CD4-positive, alpha-beta T cell (primary cell): ENCODE results near the gene ZNF468. TPM values are rescaled to one million over a fixed set of nuclear protein-coding genes. Genes with fewer than 3 reads are reported as not detected.
"Not testable (repeated sequence)": the region's sequence is repeated elsewhere in the genome, so short reads cannot be mapped to it uniquely, and the experiment has no call there.

Experiments
- ATAC-seq: fragments of 200-7000 bp; cut with Tn5 transposase; one replicate; pipeline ENCODE4 v1.10.0; 2022; ENCODE audit warnings: mild to moderate bottlenecking; ENCODE audit not compliant: poor library complexity
- CTCF ChIA-PET: fragments of 350-600 bp; sonication (Branson Sonifier 250); formaldehyde crosslinking; loops from one replicate; lab custom pipeline; 2021; ENCODE audit warnings: antibody characterized with exemption, inconsistent platforms; lab: Charles Lee
- POLR2A ChIA-PET: fragments of 350-600 bp; sonication (Branson Sonifier 250); formaldehyde crosslinking; loops from one replicate; lab custom pipeline; 2021; ENCODE audit warnings: antibody characterized with exemption, inconsistent platforms; lab: Charles Lee
- DNase-seq, 14 experiments: peaks; one replicate each; pipeline ENCODE4 v3.0.0-alpha.2; 2013 to 2020; ENCODE audit warnings: mixed read lengths in 2 of 14
- H3K27ac ChIP-seq, 2 donors: one replicate each; pipeline versions ENCODE4 v1.5.1 to v1.7.0; 2013; ENCODE audit warnings: low read length in 2 of 2, low read depth in 1 of 2, mild to moderate bottlenecking in 1 of 2
- H3K27me3 ChIP-seq, 2 experiments: 1 replicate in 1 of 2; 2 replicates in 1 of 2; pipeline versions ENCODE4 v1.6.1 to v1.7.0; 2013; ENCODE audit warnings: low read length in 2 of 2, control low read depth in 1 of 2, mild to moderate bottlenecking in 1 of 2, moderate library complexity in 1 of 2; ENCODE audit not compliant: insufficient read depth in 2 of 2, control insufficient read depth in 1 of 2
- H3K36me3 ChIP-seq: one replicate; pipeline ENCODE4 v1.6.1; 2013; ENCODE audit warnings: low read length, control low read depth; ENCODE audit not compliant: insufficient read depth
- H3K4me1 ChIP-seq: one replicate; pipeline ENCODE4 v1.6.1; 2013; ENCODE audit warnings: low read length, control low read depth; ENCODE audit not compliant: insufficient read depth
- H3K4me3 ChIP-seq: one replicate; pipeline ENCODE4 v1.5.1; 2013; ENCODE audit warnings: mild to moderate bottlenecking, low read length, moderate library complexity
- H3K9me3 ChIP-seq, 2 experiments: 1 replicate in 1 of 2; 2 replicates in 1 of 2; pipeline versions ENCODE4 v1.6.1 to v1.7.0; 2013; ENCODE audit warnings: low read length in 2 of 2, mild to moderate bottlenecking in 2 of 2, control low read depth in 1 of 2, moderate library complexity in 1 of 2; ENCODE audit not compliant: control insufficient read depth in 1 of 2, insufficient read depth in 1 of 2
- H3K27ac Mint-ChIP-seq: one replicate; pipeline ENCODE4 v1.8.0; 2020; ENCODE audit warnings: mixed read lengths
- H3K27me3 Mint-ChIP-seq: one replicate; pipeline ENCODE4 v1.8.0; 2021; ENCODE audit warnings: mixed read lengths
- H3K36me3 Mint-ChIP-seq: one replicate; pipeline ENCODE4 v1.8.0; 2021; ENCODE audit warnings: low read depth, mixed read lengths
- H3K4me1 Mint-ChIP-seq: one replicate; pipeline ENCODE4 v1.8.0; 2021; ENCODE audit warnings: low read depth, mixed read lengths
- H3K4me3 Mint-ChIP-seq: one replicate; pipeline ENCODE4 v1.8.0; 2020; ENCODE audit warnings: mild to moderate bottlenecking, mixed read lengths
- H3K9me3 Mint-ChIP-seq: one replicate; pipeline ENCODE4 v1.8.0; 2020; ENCODE audit warnings: mixed read lengths
- intact Hi-C, 2 experiments: fragments of 100-400 bp; cut with DNase I in 1 of 2; cut with micrococcal nuclease in 1 of 2; formaldehyde crosslinking; loops; one replicate each; pipeline versions ENCODE4 v1.15.1 to v1.9.0; 2023 to 2025; cut with DNase I, micrococcal nuclease
- polyA plus RNA-seq, 2 donors: library from polyadenylated mRNA; unstranded; fragments of 120-200 nt; gene quantifications; one replicate each; pipeline ENCODE4 v1.2.1, GENCODE V29; 2013
- total RNA-seq, 174 experiments: library from RNA in 2 of 174; stranded (reverse) in 2 of 174; gene quantifications; one replicate each; pipeline ENCODE4 v1.2.3 and lab custom pipeline; 2021 to 2026
- TF ChIP-seq, protein P1 (sequence below): fragments of 200-600 bp; IDR thresholded peaks from one replicate; pipeline ENCODE4 v1.8.0; 2022; ENCODE audit warnings: antibody characterized with exemption, mild to moderate bottlenecking

Gene ZNF468
- 10 to 100 TPM in 1 of 2 experiments, 1 to 10 TPM in 1; 8.4 to 11.6 TPM for total RNA-seq
- 18.3 TPM for polyA plus RNA-seq (2013, experiment 1 of 2)
- 14.9 TPM for polyA plus RNA-seq (2013, experiment 2 of 2)
- 10.8 to 59.3 (median 39.7) reads per million in 172 experiments for total RNA-seq (lab: John Stamatoyannopoulos, UW)

DNA sequence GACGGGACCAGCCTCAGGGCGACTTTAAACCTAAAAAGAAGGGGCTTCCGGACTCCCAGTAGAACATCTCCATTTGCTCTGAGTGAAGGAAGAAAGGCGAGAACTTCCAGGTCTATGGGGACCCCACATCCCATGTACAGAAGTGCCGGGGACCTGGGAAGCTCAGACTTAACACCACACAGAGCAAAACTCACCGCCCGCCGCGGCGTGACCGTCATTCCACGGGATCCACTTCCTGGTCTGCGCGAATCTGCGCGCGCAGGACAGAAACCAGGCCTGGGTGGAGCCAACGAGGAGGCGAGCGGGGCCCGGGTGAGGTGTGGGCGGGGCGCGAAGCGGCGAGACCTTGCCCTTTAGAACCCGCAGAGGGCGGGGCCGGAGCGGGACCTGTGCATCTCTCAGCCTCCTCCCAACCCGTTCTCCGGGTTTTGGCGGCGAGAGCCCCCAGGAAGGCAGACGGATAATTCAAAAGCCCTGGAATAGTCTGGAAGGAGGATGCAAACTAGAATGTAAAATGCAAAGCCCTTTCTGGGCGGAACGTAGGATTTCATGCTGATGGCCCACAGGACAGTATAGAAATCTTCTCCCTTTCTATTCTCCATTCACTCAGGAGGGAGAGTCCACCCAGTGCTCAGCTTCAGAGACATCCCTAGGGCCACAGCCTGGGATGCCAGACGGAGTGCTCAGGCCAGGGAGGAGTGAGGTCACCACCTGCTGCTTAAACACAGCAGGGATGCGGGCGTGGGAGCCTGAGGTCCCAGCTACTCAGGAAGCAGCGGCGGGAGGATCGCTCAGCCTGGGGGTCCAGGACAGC lies at the start of gene ZNF468:
Gene ZNF468, minus strand, starts transcription at position 242 of the 814 bp plus-strand sequence. CDS start 3,347 bp downstream, outside the sequence.
- Mint-ChIP-seq H3K27ac (peak within 1 kb of the TSS; percentile 87), H3K36me3 (peaks cover 50% of the 10 kb centered on the region), H3K4me3 (peak within 1 kb of the TSS; percentile 96), H3K4me1 (peaks cover 33% of the 10 kb centered on the region)
- POLR2A ChIA-PET, H3K9me3 Mint-ChIP-seq, H3K27me3 ChIP-seq, CTCF ChIA-PET, H3K27me3 Mint-ChIP-seq: not testable (repeated sequence)
- H3K36me3 ChIP-seq, result peaks cover 14% of the 10 kb centered on the region
- intact Hi-C loops, result loop anchor here in 1 of 2 experiments (2.0 to 10.0 kb wide), 2 partner anchors 69 to 333 kb away; partner anchors contain the start of gene ZNF808
- peak within 1 kb of the TSS; percentile 63 for H3K4me3 ChIP-seq
- peaks cover 11% of the 10 kb centered on the region for H3K4me1 ChIP-seq
- H3K27ac ChIP-seq, result peak within 1 kb of the TSS in 1 of 2 donors; percentile 48
- DNase-seq (peak; percentile 49 to 86 (median 62)), ATAC-seq (peak; percentile 99)
- peaks cover 0 to 11% of the 10 kb centered on the region in 2 experiments for H3K9me3 ChIP-seq

DNA sequence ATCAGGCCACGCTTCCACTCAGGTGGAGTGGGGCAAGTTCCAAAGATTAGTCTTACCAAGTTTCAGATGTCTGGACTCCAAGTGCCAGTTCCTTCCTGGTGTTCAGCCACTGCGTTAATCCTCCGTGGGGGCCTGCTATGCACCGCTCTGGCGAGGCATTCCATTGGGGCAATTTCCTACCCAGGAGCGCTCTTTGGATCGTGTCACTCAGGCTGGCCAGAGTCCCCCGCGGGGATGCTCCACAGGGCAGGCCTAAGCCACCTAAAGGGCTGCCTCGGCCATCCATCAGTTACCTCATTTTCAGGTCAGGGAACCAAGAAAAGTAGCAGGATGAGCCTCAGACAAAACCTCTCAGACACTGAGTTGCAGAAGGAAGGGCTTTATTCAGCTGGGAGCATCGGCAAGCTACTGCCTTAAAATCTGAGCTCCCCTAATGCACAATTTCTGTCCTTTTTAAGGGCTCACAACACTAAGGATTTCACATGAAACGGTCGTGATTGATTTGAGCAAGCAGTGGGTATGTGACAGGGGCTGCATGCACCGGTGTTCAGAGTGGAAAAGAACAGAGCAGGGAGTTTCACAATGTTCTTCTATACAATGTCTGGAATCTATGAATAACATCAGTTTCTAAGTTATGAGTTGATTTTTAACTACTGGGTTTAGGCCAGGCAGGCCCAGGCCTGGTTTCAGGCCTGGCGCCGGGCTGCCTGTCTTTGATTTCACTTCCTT lies 46.8 kb upstream of the ZNF468 start:
- H3K36me3 ChIP-seq, result peaks cover 13% of the 10 kb centered on the region
- H3K4me3 Mint-ChIP-seq, CTCF ChIA-PET, H3K27me3 Mint-ChIP-seq, intact Hi-C loops, H3K27ac Mint-ChIP-seq, H3K4me1 Mint-ChIP-seq, H3K4me3 ChIP-seq, H3K27me3 ChIP-seq, DNase-seq, H3K27ac ChIP-seq, H3K4me1 ChIP-seq, POLR2A ChIA-PET, ATAC-seq: not testable (repeated sequence)
- peaks cover 22 to 25% of the 10 kb centered on the region in 2 experiments for H3K9me3 ChIP-seq
- Mint-ChIP-seq H3K9me3 (peaks cover 21% of the 10 kb centered on the region), H3K36me3 (peaks cover 39% of the 10 kb centered on the region)

DNA sequence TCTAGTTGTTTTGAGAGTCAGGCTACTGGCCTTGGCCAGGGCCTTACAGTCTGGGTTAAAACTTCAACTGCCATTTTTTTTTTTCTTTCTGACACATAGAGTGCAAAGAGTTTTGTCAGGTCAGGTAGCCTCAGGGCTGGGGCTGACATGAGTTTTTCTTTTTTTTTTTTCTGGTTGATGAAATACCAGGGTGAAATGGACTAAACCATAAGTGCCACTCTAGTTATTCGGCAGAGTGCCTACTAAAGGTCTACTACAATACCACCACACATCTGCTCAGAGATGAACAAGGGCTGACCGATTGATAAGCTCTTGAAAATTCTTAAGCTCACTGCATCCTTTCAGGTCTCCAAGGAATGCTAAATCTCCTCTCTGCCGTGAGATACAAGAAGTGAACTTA lies 44.4 kb upstream of the ZNF468 start:
- peaks cover 2 to 37% of the 10 kb centered on the region in 2 experiments for H3K9me3 ChIP-seq
- peaks cover 10% of the 10 kb centered on the region for H3K9me3 Mint-ChIP-seq

DNA sequence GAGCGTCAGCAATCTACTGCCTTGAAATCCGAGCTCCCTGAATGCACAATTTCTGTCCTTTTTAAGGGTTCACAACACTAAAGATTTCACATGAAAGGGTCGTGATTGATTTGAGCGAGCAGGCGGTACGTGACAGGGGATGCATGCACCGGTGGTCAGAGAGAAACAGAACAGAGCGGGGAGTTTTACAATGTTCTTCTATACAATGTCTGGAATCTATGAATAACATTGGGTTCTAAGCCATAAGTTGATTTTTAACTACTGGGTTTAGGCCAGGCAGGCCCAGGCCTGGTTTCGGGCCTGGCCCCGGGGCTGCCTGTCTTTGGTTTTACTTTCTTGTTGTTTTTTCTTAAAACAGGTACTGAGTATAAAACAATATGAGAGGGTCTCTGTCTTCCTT lies 41.2 kb upstream of the ZNF468 start:
- DNase-seq, H3K27me3 Mint-ChIP-seq, H3K36me3 ChIP-seq, ATAC-seq, CTCF ChIA-PET, H3K27ac ChIP-seq, H3K9me3 Mint-ChIP-seq, H3K27me3 ChIP-seq, H3K4me3 ChIP-seq: not testable (repeated sequence)
- Histone ChIP-seq H3K4me1 (peaks cover 16% of the 10 kb centered on the region), H3K9me3 (peaks cover 0 to 38% of the 10 kb centered on the region in 2 experiments)
- peak overlapping the region; percentile 84 for H3K4me3 Mint-ChIP-seq
- peaks cover 35% of the 10 kb centered on the region for H3K36me3 Mint-ChIP-seq
- H3K4me1 Mint-ChIP-seq, result peaks cover 29% of the 10 kb centered on the region
- intact Hi-C loops, result loop anchor here (5.0 to 10.0 kb wide), 4 partner anchors 36 to 991 kb away; partner anchors contain the start of genes ZNF649 (in 1 of the 2) and ZNF816 (in 1 of the 2)
- POLR2A ChIA-PET, result interaction anchor here (0.8 to 1.9 kb wide), 3 partner anchors 23 to 1239 kb away, joined by 3 to 7 read pairs (median 4); partner anchors contain the start of genes CNOT3 and ZNF816
- peak overlapping the region; percentile 71 for H3K27ac Mint-ChIP-seq

More for the DNA sequence above, 44.4 kb upstream of the ZNF468 start:
- ATAC-seq (no peak), DNase-seq (no peak)
- Histone ChIP-seq H3K27me3 (no peaks in the 10 kb centered on the region), H3K36me3 (no peaks in the 10 kb centered on the region), H3K4me3 (no peak overlapping the region), H3K4me1 (peaks cover 10% of the 10 kb centered on the region), H3K27ac (no peak overlapping the region)
- Mint-ChIP-seq H3K36me3 (peaks cover 29% of the 10 kb centered on the region), H3K4me1 (peaks cover 19% of the 10 kb centered on the region), H3K4me3 (no peak overlapping the region), H3K27ac (no peak overlapping the region), H3K27me3 (no peaks in the 10 kb centered on the region)
- ChIA-PET CTCF (no interaction called here), POLR2A (no interaction called here)
- TF ChIP-seq, protein P1, sequence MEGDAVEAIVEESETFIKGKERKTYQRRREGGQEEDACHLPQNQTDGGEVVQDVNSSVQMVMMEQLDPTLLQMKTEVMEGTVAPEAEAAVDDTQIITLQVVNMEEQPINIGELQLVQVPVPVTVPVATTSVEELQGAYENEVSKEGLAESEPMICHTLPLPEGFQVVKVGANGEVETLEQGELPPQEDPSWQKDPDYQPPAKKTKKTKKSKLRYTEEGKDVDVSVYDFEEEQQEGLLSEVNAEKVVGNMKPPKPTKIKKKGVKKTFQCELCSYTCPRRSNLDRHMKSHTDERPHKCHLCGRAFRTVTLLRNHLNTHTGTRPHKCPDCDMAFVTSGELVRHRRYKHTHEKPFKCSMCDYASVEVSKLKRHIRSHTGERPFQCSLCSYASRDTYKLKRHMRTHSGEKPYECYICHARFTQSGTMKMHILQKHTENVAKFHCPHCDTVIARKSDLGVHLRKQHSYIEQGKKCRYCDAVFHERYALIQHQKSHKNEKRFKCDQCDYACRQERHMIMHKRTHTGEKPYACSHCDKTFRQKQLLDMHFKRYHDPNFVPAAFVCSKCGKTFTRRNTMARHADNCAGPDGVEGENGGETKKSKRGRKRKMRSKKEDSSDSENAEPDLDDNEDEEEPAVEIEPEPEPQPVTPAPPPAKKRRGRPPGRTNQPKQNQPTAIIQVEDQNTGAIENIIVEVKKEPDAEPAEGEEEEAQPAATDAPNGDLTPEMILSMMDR, result no peak
- intact Hi-C loops, result no loop called here
